PC-3 (cell line): ENCODE data around the gene RRM2. TPM values are rescaled to one million over a fixed set of nuclear protein-coding genes. Genes with fewer than 3 reads are reported as not detected.

Source experiments
- ATAC-seq: fragments of 200-7000 bp; cut with Tn5 transposase; 2 replicates; pipeline ENCODE4 v1.9.1; 2020; ENCODE audit warnings: mild to moderate bottlenecking, moderate library complexity
- Bru-seq: library from RNA; stranded (reverse); fragments of 400-500 nt; gene quantifications from one replicate; lab custom pipeline; 2021; lab: Mats Ljungman, UMichigan
- BruChase-seq, 2 experiments: library from RNA; stranded (reverse); fragments of 400-500 nt; gene quantifications; one replicate each; lab custom pipeline; 2021; lab: Mats Ljungman, UMichigan
- BruUV-seq: library from RNA; stranded (reverse); fragments of 400-500 nt; replicated peaks from 2 replicates; lab custom pipeline; 2021; lab: Mats Ljungman, UMichigan
- CTCF ChIA-PET: fragments of 300-600 bp; sonication (Branson Sonifier 250); formaldehyde crosslinking; loops from one replicate; lab custom pipeline; 2022; ENCODE audit warnings: antibody characterized with exemption; lab: Charles Lee
- POLR2A ChIA-PET: fragments of 300-600 bp; sonication (Branson Sonifier 250); formaldehyde crosslinking; loops from one replicate; lab custom pipeline; 2022; ENCODE audit warnings: antibody characterized with exemption; ENCODE audit not compliant: unreplicated experiment; lab: Charles Lee
- DNase-seq: peaks from one replicate; pipeline ENCODE4 v3.0.0-alpha.2; 2015
- H2AFZ ChIP-seq: fragments of 300-600 bp; sonication (generic); 2 replicates; pipeline ENCODE4 v1.6.0; 2016; ENCODE audit warnings: antibody characterized with exemption, low read length
- H3F3A ChIP-seq: fragments of 300-600 bp; sonication (generic); one replicate; pipeline ENCODE4 v1.6.0; 2017; ENCODE audit warnings: antibody characterized with exemption, low read length, control low read depth, mild to moderate bottlenecking; ENCODE audit not compliant: unreplicated experiment
- H3K27ac ChIP-seq: fragments of 300-600 bp; sonication (generic); 2 replicates; pipeline ENCODE4 v1.5.1; 2016; ENCODE audit warnings: mild to moderate bottlenecking, low read length
- H3K27me3 ChIP-seq: fragments of 300-600 bp; sonication (generic); 2 replicates; pipeline ENCODE4 v1.6.1; 2016; ENCODE audit warnings: low read length, mixed read lengths
- H3K36me3 ChIP-seq: fragments of 300-600 bp; sonication (generic); 2 replicates; pipeline ENCODE4 v1.6.1; 2016; ENCODE audit warnings: low read depth, mixed run types, low read length, mixed read lengths
- H3K4me1 ChIP-seq: fragments of 300-600 bp; sonication (generic); 2 replicates; pipeline ENCODE4 v1.5.1; 2016; ENCODE audit warnings: low read length; ENCODE audit not compliant: insufficient read depth
- H3K4me2 ChIP-seq: fragments of 300-600 bp; sonication (generic); 2 replicates; pipeline ENCODE4 v1.6.0; 2016; ENCODE audit warnings: low read length
- H3K4me3 ChIP-seq: fragments of 300-600 bp; sonication (generic); 2 replicates; pipeline ENCODE4 v1.5.1; 2016; ENCODE audit warnings: mild to moderate bottlenecking, low read length, mixed read lengths
- H3K79me2 ChIP-seq: fragments of 300-600 bp; sonication (generic); 2 replicates; pipeline ENCODE4 v1.6.1; 2017; ENCODE audit warnings: low read length, mixed read lengths
- H3K9ac ChIP-seq: fragments of 300-600 bp; sonication (generic); 2 replicates; pipeline ENCODE4 v1.6.0; 2016; ENCODE audit warnings: mild to moderate bottlenecking, low read length
- H3K9me2 ChIP-seq: fragments of 300-600 bp; sonication (generic); replicated peaks from 2 replicates; pipeline ENCODE4 v1.6.1; 2016; ENCODE audit warnings: mixed run types, low read length, mixed read lengths
- H3K9me3 ChIP-seq: fragments of 300-600 bp; sonication (generic); 2 replicates; pipeline ENCODE4 v1.6.1; 2016; ENCODE audit warnings: low read length, mixed read lengths
- H4K20me1 ChIP-seq: fragments of 300-600 bp; sonication (generic); 2 replicates; pipeline ENCODE4 v1.6.1; 2016; ENCODE audit warnings: low read length, mixed read lengths
- CTCF ChIP-seq: fragments of 300-600 bp; sonication (generic); conservative IDR thresholded peaks from 2 replicates; pipeline ENCODE4 v1.5.1; 2017; ENCODE audit warnings: antibody characterized with exemption, low read depth, mild to moderate bottlenecking, low read length
- EZH2 ChIP-seq: fragments of 300-600 bp; sonication (generic); IDR thresholded peaks from one replicate; pipeline ENCODE4 v1.6.1; 2017; ENCODE audit warnings: antibody characterized with exemption, mild to moderate bottlenecking, low read length; ENCODE audit not compliant: unreplicated experiment
- EZH2phosphoT487 ChIP-seq: fragments of 300-600 bp; sonication (generic); IDR thresholded peaks from 2 replicates; pipeline ENCODE4 v1.6.1; 2018; ENCODE audit warnings: mild to moderate bottlenecking, antibody characterized with exemption, low read length, borderline replicate concordance
- intact Hi-C: fragments of 100-400 bp; cut with micrococcal nuclease; formaldehyde crosslinking; loops from 2 replicates; pipeline ENCODE4 v1.9.0; 2023
- long read RNA-seq: library from polyadenylated mRNA; unstranded; transcript quantifications from one replicate; pipeline ENCODE4 v2.0.0, GENCODE V29; 2021; ENCODE audit not compliant: unreplicated experiment
- total RNA-seq: library from RNA; depleted of rRNA; stranded (reverse); fragments of >200 nt; gene quantifications from 2 replicates; pipeline ENCODE4 v1.2.3, GENCODE V29; 2014; rRNA removed

Gene RRM2
- total RNA-seq (229 and 282 TPM in 2 replicates), Bru-seq, nascent RNA (percentile 86 among the genes with signal in this experiment), BruChase-seq, experiment 1, labeled RNA remaining after a 6-hour chase (percentile 97 among the genes with signal in this experiment), BruChase-seq, experiment 2, labeled RNA remaining after a 2-hour chase (percentile 55 among the genes with signal in this experiment)
- long read RNA-seq, transcript RRM2-202 (10 exons, 3,673 nt) = major isoform, 30 of 34 reads
- long read RNA-seq, partial matches to known transcripts = 2 of 34 reads
- long read RNA-seq, other reads (novel, unspliced or antisense) = 1 of 34 reads

GRCh38 chr2:10122500-10123280 is at the start of gene RRM2:
Gene RRM2 (plus strand): TSS chr2:10122739. CDS start chr2:10122799, 60 bp downstream.
- Histone ChIP-seq H3K4me3 (peak within 1 kb of the TSS; percentile 86), H2AFZ (peak within 1 kb of the TSS; percentile 70), H3K9me2 (no peaks in the 10 kb centered on the region), H3K27me3 (no peaks in the 10 kb centered on the region), H3K9me3 (no peaks in the 10 kb centered on the region), H3K9ac (peak within 1 kb of the TSS; percentile 98), H4K20me1 (peaks cover 24% of the 10 kb centered on the region), H3F3A (no peaks in the 10 kb centered on the region), H3K4me2 (peak within 1 kb of the TSS; percentile 89), H3K36me3 (peaks cover 43% of the 10 kb centered on the region), H3K79me2 (peaks cover 77% of the 10 kb centered on the region), H3K27ac (peak within 1 kb of the TSS; percentile 95), H3K4me1 (peaks cover 42% of the 10 kb centered on the region)
- BruUV-seq = no TSS peak
- peak; percentile 72 for ATAC-seq
- POLR2A ChIA-PET = no interaction called here
- CTCF ChIA-PET = no interaction called here
- intact Hi-C loops = loop anchor here (5.0 kb wide), 2 partner anchors 180 to 455 kb away; partner anchors contain the start of gene HPCAL1
- peak; percentile 96 for DNase-seq
- TF ChIP-seq EZH2phosphoT487 (no peak), EZH2 (no peak), CTCF (no peak)

GRCh38 chr2:10073706-10074105 is 48.8 kb upstream of the RRM2 start:
- H3K9me2 ChIP-seq = no peaks in the 10 kb centered on the region
- TF ChIP-seq EZH2phosphoT487 (no peak), EZH2 (no peak), CTCF (no peak)

More at GRCh38 chr2:10073706-10074105, 48.8 kb upstream of the RRM2 start:
- Histone ChIP-seq H3F3A (no peaks in the 10 kb centered on the region), H3K27ac (no peak overlapping the region), H3K4me2 (no peak overlapping the region), H3K79me2 (no peaks in the 10 kb centered on the region), H3K4me3 (no peak overlapping the region), H3K9ac (no peak overlapping the region), H4K20me1 (no peaks in the 10 kb centered on the region), H3K9me3 (no peaks in the 10 kb centered on the region), H3K4me1 (no peaks in the 10 kb centered on the region), H2AFZ (no peak overlapping the region), H3K36me3 (no peaks in the 10 kb centered on the region), H3K27me3 (peaks cover 35% of the 10 kb centered on the region)
- POLR2A ChIA-PET = no interaction called here
- no peak for ATAC-seq
- intact Hi-C loops = loop anchor here (2.0 to 5.0 kb wide), 3 partner anchors 39 to 594 kb away; no protein-coding TSS in a partner anchor
- CTCF ChIA-PET = interaction anchor here (0.6 to 4.7 kb wide), 6 partner anchors 18 to 361 kb away, joined by 3 to 86 read pairs (median 4); no protein-coding TSS in a partner anchor
- BruUV-seq = no TSS peak
- no peak for DNase-seq
